ENCODE measurements around the gene VPS9D1.
"Not testable (repeated sequence)": the region's sequence is repeated elsewhere in the genome, so short reads cannot be mapped to it uniquely, and the experiment has no call there.

The VPS9D1 gene

DNA sequence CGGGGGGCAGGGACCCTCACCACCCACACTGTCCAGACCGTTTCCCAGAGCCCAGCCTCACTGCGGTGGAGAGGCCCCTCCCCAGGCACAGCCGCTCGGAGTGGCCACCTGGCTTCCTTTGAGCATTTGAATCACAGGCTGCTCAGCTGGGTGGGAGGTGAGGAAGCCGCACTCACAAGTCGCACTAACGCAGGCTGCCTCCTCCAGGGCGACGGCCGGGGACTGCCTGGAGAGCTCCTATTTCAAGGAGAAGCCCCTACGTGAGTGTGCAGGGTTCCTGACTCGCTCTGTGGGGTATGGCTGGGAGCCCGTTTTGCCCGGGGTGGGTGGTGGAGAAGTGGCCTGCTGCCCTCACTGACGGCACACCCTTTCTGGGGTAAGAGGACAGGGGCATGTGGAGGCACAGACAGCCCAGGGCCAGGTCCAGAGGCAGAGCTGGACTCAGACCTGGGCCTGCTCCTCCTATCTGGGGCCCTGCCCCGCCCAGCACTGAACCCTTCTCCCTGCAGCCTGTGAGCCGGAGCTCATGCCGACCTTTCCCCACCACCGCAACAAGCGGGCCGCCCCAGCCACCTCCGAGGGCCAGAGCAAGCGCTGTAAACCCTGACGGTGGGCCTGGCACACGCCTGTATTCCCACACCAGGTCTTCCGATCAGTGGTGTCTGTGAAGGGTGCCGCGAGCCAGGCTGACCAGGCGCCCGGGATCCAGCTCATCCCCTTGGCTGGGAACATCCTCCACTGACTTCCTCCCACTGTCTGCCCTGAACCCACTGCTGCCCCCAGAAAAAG lies 25.4 kb downstream of the VPS9D1 start:
- no peak for TF ChIP-seq CTCF (conservative IDR thresholded peaks at IDR 0.05)
- no peak for TF ChIP-seq ZFX (IDR thresholded peaks at IDR 0.05)

GRCh38 chr16:89694784-89695085 lies 26.0 kb downstream of the VPS9D1 start:
- H3K27ac ChIP-seq: not testable (repeated sequence)

More for the DNA sequence above, 25.4 kb downstream of the VPS9D1 start:
- H3K27ac ChIP-seq: no peak overlapping the region

GRCh38 chr16:89693931-89694783 lies 26.5 kb downstream of the VPS9D1 start:
- H3K27ac ChIP-seq: no peak overlapping the region
- TF ChIP-seq ZFX (IDR thresholded peaks at IDR 0.05) (no peak), CTCF (conservative IDR thresholded peaks at IDR 0.05) (no peak)

- TF ChIP-seq CTCF (conservative IDR thresholded peaks at IDR 0.05): no peak
- TF ChIP-seq ZFX (IDR thresholded peaks at IDR 0.05): no peak
- no peak overlapping the region for H3K27ac ChIP-seq
Measured at GRCh38 chr16:89693289-89693731, 27.4 kb downstream of the VPS9D1 start.

DNA sequence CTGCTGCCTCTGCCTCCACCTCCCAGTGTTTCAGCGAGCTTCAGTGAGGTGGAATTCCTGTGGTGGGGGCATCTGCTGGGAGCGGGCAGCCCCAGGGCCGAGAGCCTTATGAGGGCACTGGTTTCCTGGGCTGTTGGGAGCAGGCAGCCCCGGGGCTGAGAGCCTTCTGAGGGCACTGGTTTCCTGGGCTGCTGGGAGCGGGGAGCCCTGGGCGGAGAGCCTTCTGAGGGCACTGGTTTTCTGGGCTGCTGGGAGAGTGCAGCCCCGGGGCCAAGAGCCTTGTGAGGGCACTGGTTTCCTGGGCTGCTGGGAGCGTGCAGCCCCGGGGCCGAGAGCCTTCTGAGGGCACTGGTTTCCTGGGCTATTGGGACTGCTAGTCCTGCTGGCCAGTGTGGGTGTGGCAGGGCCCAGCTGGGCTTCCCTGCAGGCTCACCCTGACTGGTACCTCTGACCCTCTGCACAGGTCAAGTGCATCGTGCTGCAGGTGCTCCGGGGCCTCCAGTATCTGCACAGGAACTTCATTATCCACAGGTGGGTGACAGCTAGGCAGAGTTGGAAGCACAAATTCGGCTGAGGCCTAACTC lies 28.6 kb downstream of the VPS9D1 start:
- no peak overlapping the region for H3K27ac ChIP-seq
- TF ChIP-seq ZFX (IDR thresholded peaks at IDR 0.05) (no peak), CTCF (conservative IDR thresholded peaks at IDR 0.05) (no peak)

DNA sequence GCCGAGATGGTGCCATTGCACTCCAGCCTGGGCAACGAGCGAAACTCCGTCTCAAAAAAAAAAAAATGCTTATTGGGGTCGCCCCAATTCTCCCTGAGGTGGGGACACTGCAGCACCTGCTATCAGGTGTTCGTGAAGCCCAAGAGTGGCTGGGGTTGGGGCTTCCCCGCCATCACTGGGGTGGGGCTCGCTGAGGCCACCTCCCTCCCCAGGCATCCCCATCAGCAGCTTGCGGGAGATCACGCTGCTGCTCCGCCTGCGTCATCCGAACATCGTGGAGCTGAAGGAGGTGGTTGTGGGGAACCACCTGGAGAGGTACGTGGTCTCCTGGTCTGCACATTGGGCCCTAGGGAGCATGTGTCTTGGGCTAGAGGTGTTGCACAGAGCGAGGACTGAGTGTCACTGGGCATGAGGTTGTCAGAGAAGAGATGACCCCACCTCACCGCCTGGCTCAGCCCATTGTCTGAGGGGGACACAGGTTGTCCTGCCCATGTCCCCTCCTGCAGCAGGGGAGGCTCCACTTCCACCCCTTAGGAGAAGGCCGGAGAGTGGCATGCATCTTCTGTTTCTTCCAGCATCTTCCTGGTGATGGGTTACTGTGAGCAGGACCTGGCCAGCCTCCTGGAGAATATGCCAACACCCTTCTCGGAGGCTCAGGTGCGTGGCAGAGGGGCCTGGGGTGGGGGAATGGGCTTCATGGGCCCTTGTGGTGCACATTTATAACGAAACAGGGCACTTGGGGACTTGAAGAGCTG lies 29.3 kb downstream of the VPS9D1 start:
- no peak overlapping the region for H3K27ac ChIP-seq
- TF ChIP-seq ZFX (IDR thresholded peaks at IDR 0.05) (no peak), CTCF (conservative IDR thresholded peaks at IDR 0.05) (no peak)

GRCh38 chr16:89690392-89690901 lies 30.3 kb downstream of the VPS9D1 start:
- no peak overlapping the region for H3K27ac ChIP-seq
- TF ChIP-seq CTCF (conservative IDR thresholded peaks at IDR 0.05) (no peak), ZFX (IDR thresholded peaks at IDR 0.05) (no peak)

DNA sequence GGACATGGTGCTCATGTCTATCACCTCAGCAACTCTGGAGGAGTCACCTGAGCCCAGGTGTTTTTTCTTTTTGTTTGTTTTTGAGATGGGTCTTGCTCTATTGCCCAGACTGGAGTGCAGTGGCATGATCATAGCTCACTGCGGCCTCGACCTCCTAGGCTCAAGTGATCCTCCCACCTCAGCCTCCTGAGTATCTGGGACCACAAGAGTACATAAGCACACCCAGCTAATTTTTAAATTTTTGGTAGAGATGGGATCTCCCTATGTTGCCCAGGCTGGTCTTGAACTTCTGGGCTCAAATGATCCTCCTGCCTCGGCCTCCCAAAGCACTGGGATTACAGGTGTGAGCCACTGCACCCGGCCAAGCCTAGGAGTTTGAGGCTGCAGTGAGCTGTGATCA lies 31.1 kb downstream of the VPS9D1 start:
- H3K27ac ChIP-seq: not testable (repeated sequence)

Measured in C4-2B (cell line).